A673 (cell line): ENCODE measurements around the gene HTR2B. TPM values are rescaled to one million over a fixed set of nuclear protein-coding genes. Genes with fewer than 3 reads are reported as not detected.

Experiments
- BruUV-seq: library from RNA; stranded (reverse); fragments of 400-500 nt; replicated peaks from 2 replicates; lab custom pipeline; 2021; lab: Mats Ljungman, UMichigan
- CTCF ChIA-PET: fragments of 300-600 bp; sonication (Branson Sonifier 250); formaldehyde crosslinking; loops from one replicate; lab custom pipeline; 2022; ENCODE audit warnings: antibody characterized with exemption; lab: Charles Lee
- POLR2A ChIA-PET: fragments of 300-600 bp; sonication (Branson Sonifier 250); formaldehyde crosslinking; loops from one replicate; lab custom pipeline; 2022; ENCODE audit warnings: antibody characterized with exemption; ENCODE audit not compliant: low non-redundant PET; lab: Charles Lee
- DNase-seq: peaks from one replicate; pipeline ENCODE4 v3.0.0-alpha.2; 2015; ENCODE audit warnings: low spot score
- H3K27ac ChIP-seq: fragments of 200-600 bp; sonication (generic); 2 replicates; pipeline ENCODE4 v1.5.1; 2016; ENCODE audit warnings: mixed run types, low read depth, mild to moderate bottlenecking, mixed read lengths, antibody characterized with exemption, low read length; ENCODE audit not compliant: poor library complexity, severe bottlenecking
- H3K27me3 ChIP-seq: fragments of 200-600 bp; sonication (generic); replicated peaks from 2 replicates; pipeline ENCODE4 v1.6.1; 2017; ENCODE audit warnings: mixed run types, low read depth, mild to moderate bottlenecking, mixed read lengths, antibody characterized with exemption, low read length; ENCODE audit not compliant: insufficient read depth, poor library complexity
- H3K36me3 ChIP-seq: fragments of 200-600 bp; sonication (generic); 2 replicates; pipeline ENCODE4 v1.6.1; 2016; ENCODE audit warnings: mixed run types, mild to moderate bottlenecking, mixed read lengths, antibody characterized with exemption, low read length; ENCODE audit not compliant: insufficient read depth, poor library complexity, severe bottlenecking
- H3K4me1 ChIP-seq: fragments of 200-600 bp; sonication (generic); 2 replicates; pipeline ENCODE4 v1.6.1; 2017; ENCODE audit warnings: mixed run types, mild to moderate bottlenecking, mixed read lengths, antibody characterized with exemption, low read length; ENCODE audit not compliant: insufficient read depth, poor library complexity, severe bottlenecking
- H3K4me3 ChIP-seq: fragments of 200-600 bp; sonication (generic); 2 replicates; pipeline ENCODE4 v1.5.1; 2016; ENCODE audit warnings: low read depth, mixed run types, mild to moderate bottlenecking, mixed read lengths, low read length; ENCODE audit not compliant: poor library complexity, severe bottlenecking
- H3K9me3 ChIP-seq: fragments of 200-600 bp; sonication (generic); 2 replicates; pipeline ENCODE4 v1.6.1; 2016; ENCODE audit warnings: mixed run types, low read depth, mild to moderate bottlenecking, mixed read lengths, antibody characterized with exemption, low read length; ENCODE audit not compliant: poor library complexity, severe bottlenecking
- CTCF ChIP-seq: fragments of 300-800, 200-600 bp; sonication (generic); conservative IDR thresholded peaks from 2 replicates; pipeline ENCODE4 v1.5.1; 2017; ENCODE audit warnings: low read depth, mild to moderate bottlenecking, antibody characterized with exemption, low read length, moderate library complexity, mixed read lengths
- EZH2 ChIP-seq: fragments of 200-600 bp; sonication (generic); IDR thresholded peaks from 2 replicates; pipeline ENCODE4 v1.6.1; 2017; ENCODE audit warnings: borderline replicate concordance, low read depth, mild to moderate bottlenecking, mixed read lengths, antibody characterized with exemption, low read length; ENCODE audit not compliant: poor library complexity, severe bottlenecking
- intact Hi-C: fragments of 100-400 bp; cut with micrococcal nuclease; formaldehyde crosslinking; loops from one replicate; pipeline ENCODE4 v1.10.0; 2022; ENCODE audit not compliant: unreplicated experiment
- total RNA-seq: library from RNA; stranded (reverse); gene quantifications from 2 replicates; pipeline ENCODE4 v1.2.3, GENCODE V29; 2021

HTR2B gene
- total RNA-seq, 1 experiment from 2014 or later = not detected

- BruUV-seq = no TSS peak
- POLR2A ChIA-PET = no interaction called here
Observed at GRCh38 chr2:231161877-231162329, 37.1 kb upstream of the HTR2B start.

GRCh38 chr2:231161252-231161839 lies 36.5 kb upstream of the HTR2B start:
- POLR2A ChIA-PET = no interaction called here
- Histone ChIP-seq H3K27me3 (no peaks in the 10 kb centered on the region), H3K27ac (no peak overlapping the region), H3K4me1 (no peaks in the 10 kb centered on the region), H3K36me3 (peaks cover 40% of the 10 kb centered on the region), H3K4me3 (no peak overlapping the region), H3K9me3 (no peaks in the 10 kb centered on the region)
- CTCF ChIA-PET = no interaction called here
- BruUV-seq = no TSS peak
- intact Hi-C loops = no loop called here
- no peak for DNase-seq
- no peak for TF ChIP-seq EZH2
- TF ChIP-seq CTCF = no peak

More at GRCh38 chr2:231161877-231162329, 37.1 kb upstream of the HTR2B start:
- no peak for DNase-seq
- peaks cover 44% of the 10 kb centered on the region for H3K36me3 ChIP-seq
- TF ChIP-seq EZH2 (no peak), CTCF (no peak)
- no peaks in the 10 kb centered on the region for H3K9me3 ChIP-seq
- CTCF ChIA-PET = no interaction called here
- no peaks in the 10 kb centered on the region for H3K4me1 ChIP-seq
- intact Hi-C loops = no loop called here
- no peaks in the 10 kb centered on the region for H3K27me3 ChIP-seq
- no peak overlapping the region for H3K27ac ChIP-seq
- no peak overlapping the region for H3K4me3 ChIP-seq

DNA sequence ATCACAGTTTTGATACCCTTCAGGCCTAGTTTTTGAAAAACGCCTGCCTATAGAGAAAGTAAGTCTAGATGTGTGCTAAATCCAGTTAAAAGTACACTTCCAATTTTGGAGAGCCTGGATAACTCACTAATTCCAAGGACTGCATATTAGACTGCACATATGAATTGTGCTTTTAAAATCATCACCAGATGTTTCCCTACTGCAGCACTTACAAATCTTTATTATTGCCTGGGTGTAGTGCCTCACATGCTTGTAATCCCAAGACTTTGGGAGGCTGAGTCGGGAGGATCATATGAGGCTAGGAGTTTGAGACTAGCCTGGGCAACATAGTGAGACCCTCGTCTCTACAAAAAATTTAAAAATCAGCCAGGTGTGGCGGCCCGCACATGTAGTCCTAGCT lies 35.9 kb upstream of the HTR2B start:
- ChIA-PET CTCF (no interaction called here), POLR2A (no interaction called here)
- TF ChIP-seq EZH2 (no peak), CTCF (no peak)
- Histone ChIP-seq H3K36me3 (peaks cover 37% of the 10 kb centered on the region), H3K4me1 (no peaks in the 10 kb centered on the region), H3K27me3 (no peaks in the 10 kb centered on the region), H3K4me3 (no peak overlapping the region), H3K9me3 (no peaks in the 10 kb centered on the region), H3K27ac (no peak overlapping the region)
- DNase-seq = no peak
- no TSS peak for BruUV-seq
- intact Hi-C loops = no loop called here
